Anterior cingulate cortex (tissue), 58 donors: ENCODE results near the gene RNU4-1.
A peak's percentile ranks its signal among the peaks of the same experiment; 100 is the strongest.
"Not testable (repeated sequence)": the region's sequence is repeated elsewhere in the genome, so short reads cannot be mapped to it uniquely, and the experiment has no call there.

Experiments used
- DNase-seq, 58 donors: peaks; one replicate each; lab custom pipeline; 2025; lab: John Stamatoyannopoulos, UW

The RNU4-1 gene

DNA sequence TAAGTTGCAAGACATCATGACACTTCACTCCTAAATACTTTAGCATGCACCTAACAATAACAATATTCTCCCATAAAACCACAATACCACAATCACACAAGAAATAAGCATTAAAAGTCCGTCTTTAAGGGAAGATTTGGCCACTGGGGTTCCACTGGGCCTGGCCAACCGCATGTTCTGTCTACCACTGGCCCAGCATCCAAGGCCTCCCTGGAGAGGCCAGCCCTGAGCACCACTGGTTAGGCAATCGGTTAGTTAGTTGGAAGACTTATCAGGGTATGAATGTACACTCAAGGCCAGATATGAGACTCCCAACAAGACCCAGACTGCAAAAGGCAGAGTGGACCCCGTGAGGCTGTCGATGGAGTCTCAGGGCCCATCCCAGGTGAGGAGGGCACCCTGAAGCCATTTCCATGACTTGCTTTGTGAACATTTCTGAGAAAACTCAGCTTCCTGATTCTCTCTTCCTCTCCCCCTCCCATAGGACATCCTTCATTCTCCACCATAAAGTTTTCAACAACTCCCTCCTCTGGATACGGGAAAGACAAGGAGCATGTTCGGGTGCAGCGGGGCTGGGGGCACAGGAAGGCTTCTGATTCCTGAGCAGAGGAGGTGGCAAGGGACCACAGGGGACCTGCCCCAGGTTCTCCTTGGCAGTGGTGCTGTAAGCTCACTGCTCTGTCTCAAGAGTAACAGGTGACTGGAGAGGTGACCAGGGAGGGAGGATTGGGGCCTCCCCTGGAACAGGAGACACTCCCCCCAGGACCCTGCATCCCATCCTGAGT lies 33.4 kb downstream of the RNU4-1 start:
- no peak for DNase-seq

DNA sequence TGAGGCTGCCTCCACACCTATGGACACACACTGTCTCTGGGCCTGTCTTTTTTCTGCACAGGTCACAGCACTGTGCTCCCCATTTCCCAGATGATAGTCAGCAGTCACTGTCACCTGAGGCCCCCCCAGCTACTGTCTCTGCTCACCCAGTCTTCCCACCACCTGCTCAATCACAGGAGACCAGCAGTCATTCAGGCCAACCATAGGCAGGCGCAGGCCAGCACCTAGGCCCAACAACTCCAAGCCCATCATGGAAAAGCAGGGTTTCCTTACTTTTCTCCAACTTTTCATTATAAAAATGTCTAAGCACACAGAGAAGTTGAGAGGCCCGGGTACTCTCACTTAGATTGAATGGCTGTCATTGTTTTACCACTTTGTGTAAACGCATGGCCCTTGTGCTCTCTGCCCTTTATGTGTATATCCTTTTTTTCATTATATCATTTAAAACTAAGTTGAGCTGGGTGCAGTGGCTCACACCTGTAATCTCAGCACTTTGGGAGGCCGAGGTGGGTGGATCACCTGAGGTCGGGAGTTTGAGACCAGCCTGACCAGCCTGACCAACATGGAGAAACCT lies 34.6 kb downstream of the RNU4-1 start:
- DNase-seq, result no peak

DNA sequence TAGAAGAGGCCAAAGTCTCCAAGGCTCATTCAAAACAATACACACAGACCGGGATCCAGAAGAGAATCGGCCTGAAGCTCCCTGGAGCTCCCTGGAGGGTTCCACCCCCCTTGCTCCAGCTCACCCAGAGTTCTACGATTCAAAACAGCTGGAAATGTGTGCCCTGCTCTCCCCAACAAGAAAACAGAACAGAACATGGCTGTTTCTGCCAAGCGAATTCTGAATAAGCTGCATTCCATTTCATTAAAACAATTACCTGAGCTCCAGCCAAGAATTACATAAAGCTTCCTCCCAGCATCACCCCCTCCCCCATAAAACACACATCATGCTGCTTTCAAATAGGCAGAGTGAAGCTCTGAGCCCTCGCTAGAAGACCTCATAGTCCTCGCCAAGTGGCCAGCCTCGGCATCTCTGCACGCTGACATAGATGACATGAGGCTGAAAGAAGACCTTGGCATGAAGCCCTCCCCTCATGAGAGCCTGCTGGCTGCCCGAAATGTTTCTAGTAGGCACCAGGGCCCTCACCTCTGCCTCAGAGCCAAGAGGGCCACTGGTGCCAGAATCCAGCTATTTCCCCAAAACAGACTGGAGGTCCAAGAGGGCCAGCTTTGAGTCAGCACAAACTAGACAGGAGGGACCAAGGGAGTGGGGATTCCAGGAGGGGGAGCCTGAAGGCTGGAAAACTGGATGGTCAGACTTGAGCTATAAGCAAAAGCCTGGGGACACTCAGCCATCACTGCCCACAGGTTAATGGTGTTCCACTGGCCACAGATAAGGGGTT lies 35.8 kb downstream of the RNU4-1 start:
- DNase-seq, result peak in 31 of 58 donors; percentile 12 to 74 (median 29)

DNA sequence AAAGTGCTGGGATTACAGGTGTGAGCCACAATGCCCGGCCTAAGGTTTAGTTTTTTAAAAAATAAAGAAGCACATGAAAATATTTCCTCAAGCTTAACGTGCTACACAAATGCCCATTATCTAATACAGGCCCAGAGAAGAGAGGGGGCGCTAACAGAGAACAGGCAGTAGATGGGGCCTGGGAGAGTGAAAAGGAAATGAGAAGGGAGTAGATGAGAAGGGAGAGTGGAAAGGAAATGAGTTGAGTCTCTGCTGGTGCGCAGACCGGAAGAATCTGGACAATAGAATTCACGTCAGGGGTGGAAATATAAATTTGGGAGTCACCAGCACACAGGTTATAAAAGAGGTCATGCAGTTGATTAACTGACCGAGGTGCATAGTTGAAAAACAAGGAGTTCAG lies 38.2 kb downstream of the RNU4-1 start:
- no peak for DNase-seq

DNA sequence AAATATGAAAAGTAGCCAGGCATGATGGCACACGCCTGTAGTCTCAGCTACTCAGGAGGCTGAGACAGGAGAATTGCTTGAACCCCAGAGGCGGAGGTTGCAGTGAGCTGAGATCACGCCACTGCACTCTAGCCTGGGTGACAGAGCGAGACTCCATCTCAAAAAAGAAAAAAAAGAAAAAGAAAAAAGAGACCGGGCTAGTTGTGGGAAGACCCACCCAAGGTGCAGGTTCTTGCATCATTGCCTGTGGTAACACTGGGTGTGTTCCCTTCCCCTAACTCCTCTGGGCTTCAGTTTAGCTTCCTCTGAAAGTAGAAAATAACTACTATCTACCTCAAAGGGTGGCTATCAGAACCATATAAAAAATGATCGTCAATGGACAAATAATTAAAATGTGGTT lies 39.7 kb downstream of the RNU4-1 start:
- not testable (repeated sequence) for DNase-seq

DNA sequence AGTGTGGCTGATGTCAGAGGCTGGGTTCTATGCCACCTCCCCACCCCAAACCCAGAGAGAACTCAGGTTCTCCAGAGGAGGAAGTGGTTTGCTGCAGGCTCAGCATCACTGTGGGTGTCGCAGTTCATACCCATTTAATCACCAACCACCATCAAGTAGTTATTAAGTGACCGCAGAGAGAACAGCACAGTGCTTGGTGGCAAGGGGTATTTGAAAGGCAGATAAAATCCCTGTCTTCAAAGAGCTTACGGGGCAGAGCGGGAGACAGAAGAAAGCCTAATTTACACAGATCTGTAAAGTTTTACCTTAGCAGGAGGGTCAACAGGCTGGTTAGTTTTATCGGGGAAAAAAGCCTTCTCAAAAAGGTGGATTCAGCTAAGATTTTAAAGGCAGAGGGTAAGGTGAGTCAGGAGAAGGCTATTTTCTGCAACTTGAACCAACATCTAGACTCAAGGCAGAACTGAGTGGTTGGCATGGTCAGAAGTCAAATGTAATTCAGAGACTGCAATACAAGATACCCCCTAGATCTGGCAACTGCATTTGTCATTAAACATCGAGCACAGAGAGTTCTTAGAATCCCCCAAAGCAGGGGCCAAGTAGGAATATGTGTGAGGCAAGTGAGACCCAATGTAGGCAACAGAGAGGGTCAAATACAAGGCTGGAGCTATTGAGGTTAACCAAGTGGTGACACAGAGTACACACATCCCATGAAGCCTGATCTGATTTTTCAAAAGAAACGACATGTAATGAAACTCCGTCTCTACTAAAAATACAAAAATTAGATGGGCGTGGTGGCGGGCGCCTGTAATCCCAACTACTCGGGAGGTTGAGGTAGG lies 40.7 kb downstream of the RNU4-1 start:
- no peak for DNase-seq

DNA sequence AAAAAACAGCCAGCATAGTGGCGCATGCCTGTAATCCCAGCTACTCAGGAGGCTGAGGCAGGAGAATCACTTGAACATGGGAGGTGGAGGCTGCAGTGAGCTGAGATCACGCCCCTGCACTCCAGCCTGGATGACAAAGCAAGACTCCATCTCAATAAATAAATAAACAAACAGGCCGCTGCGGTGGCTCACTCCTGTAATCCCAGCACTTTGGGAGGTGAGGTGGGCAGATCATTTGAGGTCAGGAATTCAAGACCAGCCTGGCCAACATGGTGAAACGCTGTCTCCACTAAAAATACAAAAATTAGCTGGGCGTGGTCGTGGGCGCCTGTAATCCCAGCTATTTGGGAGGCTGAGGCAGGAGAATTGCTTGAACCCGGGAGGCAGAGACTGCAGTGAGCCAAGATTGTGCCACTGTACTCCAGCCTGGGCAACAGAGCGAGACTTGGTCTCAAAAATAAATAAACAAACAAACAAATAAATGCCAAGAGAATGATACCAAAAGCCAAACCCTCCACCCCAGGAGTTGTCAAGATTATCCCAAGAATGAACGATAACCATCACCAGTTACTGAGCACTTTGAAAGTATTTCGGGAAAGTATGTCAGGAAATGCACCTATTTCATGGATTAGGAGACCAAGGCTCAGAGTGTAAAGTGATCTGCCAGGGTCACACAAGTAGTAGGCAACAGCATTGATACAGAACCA lies 41.5 kb downstream of the RNU4-1 start:
- not testable (repeated sequence) for DNase-seq

DNA sequence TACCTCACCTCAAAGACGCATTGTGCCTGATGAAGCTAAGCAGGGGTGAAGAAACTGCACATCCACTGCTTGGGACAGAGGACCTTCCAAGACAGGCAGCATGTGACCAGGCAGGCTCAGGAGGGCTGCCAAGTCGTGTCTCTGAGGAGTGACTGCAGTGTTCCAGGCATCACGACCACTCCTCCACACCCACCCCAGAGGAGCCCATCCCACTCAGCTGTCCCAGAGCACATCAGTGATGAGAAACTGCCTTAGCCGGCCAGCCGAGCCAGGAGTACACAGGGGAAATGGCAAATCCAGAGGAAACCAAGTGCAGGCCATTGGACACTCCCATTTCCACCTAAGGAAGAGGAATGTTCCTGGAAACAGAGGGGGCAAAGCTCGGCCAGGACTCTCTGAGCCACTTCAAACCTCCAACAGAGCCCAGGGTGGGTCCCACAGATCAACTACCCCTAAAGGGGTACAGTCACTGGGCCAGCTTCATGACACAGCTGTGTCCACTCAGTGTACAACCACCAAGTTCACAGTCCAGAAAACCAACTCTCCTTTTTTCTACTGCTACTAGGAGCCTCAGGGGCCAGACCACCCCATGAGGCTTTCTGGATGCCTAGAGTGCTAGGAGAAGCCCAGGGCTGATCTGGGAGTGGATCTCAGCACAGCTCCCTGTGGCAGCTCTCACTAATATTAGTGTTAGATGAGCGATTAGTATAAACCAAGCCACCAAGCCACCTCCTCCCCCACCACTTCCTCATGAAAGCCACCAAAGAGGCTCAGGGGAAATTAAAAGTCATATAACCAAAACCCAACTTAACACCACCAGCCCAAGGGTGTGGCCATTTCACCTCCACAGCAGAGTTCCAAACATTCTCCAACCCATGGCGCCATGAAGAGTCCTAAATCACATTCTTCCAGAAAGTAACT lies 42.9 kb downstream of the RNU4-1 start:
- peak in 1 of 58 donors; percentile 39 for DNase-seq

DNA sequence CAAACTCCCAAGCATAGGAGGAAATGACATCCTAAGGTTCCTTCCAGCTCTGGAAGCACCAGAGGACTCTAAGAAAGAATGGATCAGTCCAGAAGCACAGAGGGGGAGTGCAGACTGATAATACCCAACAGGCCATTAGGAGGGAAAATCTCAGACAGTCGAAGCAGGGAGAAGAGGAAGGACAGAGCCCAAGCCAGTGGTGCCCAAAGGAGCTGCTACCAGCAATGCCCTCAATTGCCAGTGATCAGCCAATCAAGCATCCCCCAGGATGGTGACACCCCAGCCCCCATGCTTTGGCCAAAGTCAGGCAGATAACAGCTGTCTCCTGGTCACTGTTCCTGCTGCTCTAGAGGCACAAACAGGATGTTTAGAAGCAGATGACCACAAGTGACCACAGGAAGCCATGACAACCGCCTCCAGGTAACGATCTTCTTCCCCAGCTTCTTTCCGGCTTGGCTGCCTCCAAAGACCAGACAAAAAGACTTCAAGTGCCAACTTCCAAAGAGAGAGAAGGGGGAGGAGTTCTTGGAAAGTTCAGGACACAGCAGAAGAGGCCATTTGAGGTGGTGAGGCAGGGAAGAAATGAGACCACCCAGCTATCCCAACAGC lies 43.7 kb downstream of the RNU4-1 start:
- DNase-seq, result no peak

DNA sequence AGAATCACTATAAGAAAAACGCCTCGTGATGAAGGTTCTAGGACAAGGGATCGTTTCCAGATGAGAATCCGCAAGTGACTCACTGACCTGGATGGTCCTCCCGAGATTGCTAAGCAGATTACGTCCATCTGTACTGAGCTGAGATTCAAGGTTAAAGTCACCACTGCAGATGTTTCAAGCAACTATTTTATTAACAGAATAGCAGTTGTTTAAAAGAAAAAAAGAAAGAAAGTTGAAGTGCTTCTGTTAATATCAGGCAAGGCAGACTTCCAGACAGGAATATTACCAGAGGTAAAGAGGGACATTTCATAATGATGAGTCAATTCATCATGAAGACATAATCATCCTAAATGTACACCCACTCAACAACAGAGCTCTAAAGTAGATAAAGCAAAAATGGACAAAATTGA lies 45.4 kb downstream of the RNU4-1 start:
- no peak for DNase-seq

DNA sequence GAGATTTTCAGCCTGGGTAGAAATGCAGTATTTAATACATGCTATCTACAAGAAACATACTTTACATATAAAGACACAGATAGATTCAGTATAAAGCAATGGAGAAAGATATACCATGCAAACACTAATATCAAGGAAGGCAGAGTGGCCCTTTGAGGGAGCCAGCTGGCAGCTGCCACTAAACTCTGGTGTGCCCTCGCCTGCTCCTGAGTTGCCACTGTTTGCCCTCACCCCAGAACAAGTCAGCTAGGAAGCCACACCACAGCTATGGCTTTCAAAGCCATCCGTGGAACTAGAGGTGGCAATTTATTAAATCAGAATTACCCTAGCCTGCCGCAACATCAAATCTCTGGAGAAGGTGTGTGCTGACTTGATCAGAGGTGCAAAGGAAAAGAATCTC lies 45.9 kb downstream of the RNU4-1 start:
- no peak for DNase-seq

DNA sequence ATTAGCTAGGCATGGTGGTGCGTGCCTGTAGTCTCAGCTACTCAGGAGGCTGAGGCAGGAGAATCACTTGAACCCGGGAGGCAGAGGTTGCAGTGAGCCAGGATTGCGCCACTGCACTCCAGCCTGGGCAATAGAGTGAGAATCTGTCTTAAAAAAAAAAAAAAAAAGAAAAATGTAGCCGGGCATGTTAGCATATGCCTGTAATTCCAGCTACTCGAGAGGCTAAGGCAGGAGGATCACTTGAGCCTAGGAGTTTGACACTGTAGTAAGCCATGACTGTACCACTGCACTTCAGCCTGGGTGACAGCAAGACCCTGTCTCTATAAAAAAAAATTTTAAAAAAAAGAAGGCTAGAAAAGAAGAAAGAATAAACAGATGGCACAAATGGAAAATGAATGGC lies 46.3 kb downstream of the RNU4-1 start:
- DNase-seq, result not testable (repeated sequence)
